Fibroblast of pulmonary artery (primary cell): ENCODE measurements around the gene PI16.
A peak's percentile ranks its signal among the peaks of the same experiment; 100 is the strongest.

Experiments used
- DNase-seq: peaks from one replicate; pipeline ENCODE4 v3.0.0-alpha.2; 2010; ENCODE audit warnings: low read depth
- H3K4me3 ChIP-seq: replicated peaks from 2 replicates; pipeline ENCODE4 v1.5.1; 2011; ENCODE audit warnings: low read depth, mild to moderate bottlenecking, control low read depth, low read length, moderate library complexity
- CTCF ChIP-seq: IDR thresholded peaks from 2 replicates; pipeline ENCODE4 v1.5.1; 2011; ENCODE audit warnings: mild to moderate bottlenecking, control low read depth, low read length, inconsistent platforms; ENCODE audit errors: missing control alignments

The PI16 gene

GRCh38 chr6:36912586-36912985 is 42.0 kb upstream of the PI16 start:
- TF ChIP-seq CTCF: no peak
- DNase-seq: peak; percentile 67

GRCh38 chr6:36913082-36913481 is 41.5 kb upstream of the PI16 start:
- TF ChIP-seq CTCF: no peak
- H3K4me3 ChIP-seq: no peak overlapping the region
- no peak for DNase-seq

More at GRCh38 chr6:36912586-36912985, 42.0 kb upstream of the PI16 start:
- no peak overlapping the region for H3K4me3 ChIP-seq

- DNase-seq: peak; percentile 54
- TF ChIP-seq CTCF: peak; percentile 44
- H3K4me3 ChIP-seq: no peak overlapping the region
Measured at GRCh38 chr6:36914227-36914794, 40.2 kb upstream of the PI16 start.

GRCh38 chr6:36915599-36915998 is 38.9 kb upstream of the PI16 start:
- no peak overlapping the region for H3K4me3 ChIP-seq
- no peak for TF ChIP-seq CTCF
- DNase-seq: no peak

GRCh38 chr6:36916126-36916525 is 38.4 kb upstream of the PI16 start:
- TF ChIP-seq CTCF: no peak
- DNase-seq: no peak
- H3K4me3 ChIP-seq: no peak overlapping the region

GRCh38 chr6:36917541-36918193 is 36.9 kb upstream of the PI16 start:
- DNase-seq: no peak
- TF ChIP-seq CTCF: no peak
- H3K4me3 ChIP-seq: no peak overlapping the region

- no peak for TF ChIP-seq CTCF
- DNase-seq: no peak
- no peak overlapping the region for H3K4me3 ChIP-seq
Measured at GRCh38 chr6:36920049-36920448, 34.5 kb upstream of the PI16 start.
